ENCODE measurements around the gene TSSK2.
"Not testable (repeated sequence)": the region's sequence is repeated elsewhere in the genome, so short reads cannot be mapped to it uniquely, and the experiment has no call there.

Gene TSSK2

DNA sequence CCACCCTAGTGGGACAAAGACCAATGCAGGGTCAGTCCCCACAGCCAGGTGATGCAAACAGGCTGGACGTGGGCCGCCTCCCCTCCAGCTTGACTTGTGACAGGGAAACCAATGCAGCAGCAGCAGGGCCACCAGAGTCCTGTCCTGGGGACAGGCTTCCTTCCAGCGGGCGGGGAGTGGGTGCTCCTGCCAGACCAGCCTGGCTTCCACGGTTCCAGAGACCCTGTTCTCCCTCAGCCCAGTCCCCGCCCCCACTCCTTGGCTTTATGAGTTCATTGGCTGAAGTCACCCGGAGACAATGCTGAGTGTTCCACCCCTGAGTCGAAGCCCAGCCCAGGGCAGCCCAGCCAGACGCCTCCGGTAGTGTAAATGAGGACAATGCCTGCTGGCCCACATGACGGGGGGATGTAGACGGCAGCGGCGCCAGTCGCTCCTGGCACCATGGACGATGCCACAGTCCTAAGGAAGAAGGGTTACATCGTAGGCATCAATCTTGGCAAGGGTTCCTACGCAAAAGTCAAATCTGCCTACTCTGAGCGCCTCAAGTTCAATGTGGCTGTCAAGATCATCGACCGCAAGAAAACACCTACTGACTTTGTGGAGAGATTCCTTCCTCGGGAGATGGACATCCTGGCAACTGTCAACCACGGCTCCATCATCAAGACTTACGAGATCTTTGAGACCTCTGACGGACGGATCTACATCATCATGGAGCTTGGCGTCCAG lies at the start of gene TSSK2:
Gene TSSK2, plus strand, starts transcription at position 350 of the 726 bp plus-strand sequence. Its CDS starts 92 bp downstream, at position 442.
- no peak for DNase-seq

DNA sequence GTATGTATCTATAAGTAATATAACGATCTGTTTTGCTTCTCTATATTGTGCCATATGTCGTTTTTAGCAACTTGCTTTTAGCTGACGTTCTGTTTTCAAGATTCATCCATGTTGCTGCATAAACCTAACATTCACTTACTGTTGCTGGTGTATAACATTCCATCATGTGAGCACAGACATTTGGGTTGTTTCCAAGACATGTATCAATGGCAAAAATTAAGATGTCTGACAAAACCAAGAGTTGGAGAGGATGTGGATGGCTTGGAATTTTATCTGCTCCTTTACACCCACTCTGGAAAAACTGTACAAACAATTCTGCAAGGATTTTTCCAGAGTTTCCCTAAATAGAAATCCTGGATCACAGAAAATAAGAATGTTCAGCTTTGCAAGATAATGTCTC lies 49.8 kb upstream of the TSSK2 start:
- DNase-seq, result no peak

DNA sequence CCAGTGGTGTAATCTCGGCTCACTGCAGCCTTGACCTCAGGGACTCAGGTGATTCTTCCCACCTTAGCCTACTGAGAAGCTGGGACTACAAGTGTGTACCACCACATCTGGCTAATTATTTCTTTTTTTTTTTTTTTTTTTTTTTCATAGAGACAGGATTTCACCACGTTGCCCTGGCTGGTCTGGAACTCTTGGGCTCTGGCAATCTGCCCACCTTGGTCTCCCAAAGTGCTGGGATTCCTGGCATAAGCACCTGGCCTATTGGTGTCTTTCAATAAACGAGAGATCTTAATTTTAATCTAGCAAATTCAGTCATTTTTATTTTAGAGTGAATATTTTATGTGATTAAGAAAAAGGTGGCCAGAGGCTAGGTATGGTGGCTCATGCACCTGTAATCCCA lies 49.0 kb upstream of the TSSK2 start:
- no peak for DNase-seq

DNA sequence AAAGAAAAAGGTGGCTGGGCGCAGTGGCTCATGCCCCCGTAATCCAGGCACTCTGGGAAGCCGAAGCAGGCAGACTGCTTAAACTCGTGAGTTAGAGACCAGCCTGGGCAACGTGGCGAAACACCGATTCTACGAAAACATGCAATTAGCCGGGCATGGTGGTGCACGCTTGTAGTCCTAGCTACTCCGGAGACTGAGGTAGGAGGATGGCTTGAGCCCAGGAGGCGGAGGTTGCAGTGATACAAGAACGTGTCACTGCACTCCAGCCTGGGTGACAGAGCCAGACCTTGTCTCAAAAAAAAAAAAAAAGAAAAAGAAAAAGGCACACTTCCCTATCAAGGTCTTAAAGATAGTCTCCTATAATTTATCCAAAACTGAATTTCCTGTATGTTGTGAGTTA lies 48.3 kb upstream of the TSSK2 start:
- no peak for DNase-seq

DNA sequence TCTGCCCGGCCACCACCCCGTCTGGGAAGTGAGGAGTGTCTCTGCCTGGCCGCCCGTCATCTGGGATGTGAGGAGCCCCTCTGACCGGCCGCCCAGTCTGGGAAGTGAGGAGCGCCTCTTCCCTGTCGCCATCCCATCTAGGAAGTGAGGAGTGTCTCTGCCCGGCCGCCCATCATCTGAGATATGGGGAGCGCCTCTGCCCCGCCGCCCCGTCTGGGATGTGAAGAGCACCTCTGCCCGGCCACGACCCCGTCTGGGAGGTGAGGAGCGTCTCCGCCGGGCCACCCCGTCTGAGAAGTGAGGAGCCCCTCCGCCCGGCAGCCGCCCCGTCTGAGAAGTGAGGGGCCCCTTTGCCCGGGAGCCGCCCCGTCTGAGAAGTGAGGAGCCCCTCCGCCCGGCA lies 47.0 kb upstream of the TSSK2 start:
- not testable (repeated sequence) for DNase-seq

DNA sequence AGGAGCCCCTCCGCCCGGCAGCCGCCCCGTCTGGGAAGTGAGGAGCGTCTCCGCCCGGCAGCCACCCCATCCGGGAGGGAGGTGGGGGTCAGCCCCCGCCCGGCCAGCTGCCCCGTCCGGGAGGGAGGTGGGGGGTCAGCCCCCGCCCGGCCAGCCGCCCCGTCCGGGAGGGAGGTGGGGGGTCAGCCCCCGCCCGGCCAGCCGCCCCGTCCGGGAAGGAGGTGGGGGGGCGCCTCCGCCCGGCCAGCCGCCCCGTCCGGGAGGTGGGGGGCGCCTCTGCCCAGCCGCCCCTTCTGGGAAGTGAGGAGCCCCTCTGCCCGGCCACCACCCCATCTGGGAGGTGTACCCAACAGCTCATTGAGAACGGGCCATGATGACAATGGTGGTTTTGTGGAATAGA lies 46.5 kb upstream of the TSSK2 start:
- DNase-seq, result not testable (repeated sequence)

DNA sequence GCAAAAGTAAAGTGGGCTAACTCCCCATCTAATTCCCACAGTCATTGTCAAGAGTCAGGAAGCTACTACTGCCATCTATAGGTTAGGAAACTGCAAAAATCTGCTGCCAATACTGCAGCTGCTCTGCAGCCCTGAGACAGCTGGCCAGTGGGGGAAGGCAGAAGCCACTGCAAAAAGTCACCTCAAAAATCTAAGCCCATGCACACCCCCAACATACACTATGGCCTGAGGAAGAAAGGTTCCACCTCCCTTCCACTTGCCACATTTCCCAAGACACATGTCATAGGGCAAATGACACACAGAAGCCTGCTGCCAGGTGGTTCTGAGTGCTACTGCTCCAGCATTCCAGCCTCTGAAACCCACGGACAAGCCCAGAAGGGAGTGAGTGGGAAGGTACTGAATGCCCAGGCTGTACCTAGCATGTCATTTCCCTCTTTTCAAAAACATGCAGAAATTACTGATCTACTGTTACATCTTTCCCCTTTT lies 45.8 kb upstream of the TSSK2 start:
- DNase-seq, result peak; percentile 60

DNA sequence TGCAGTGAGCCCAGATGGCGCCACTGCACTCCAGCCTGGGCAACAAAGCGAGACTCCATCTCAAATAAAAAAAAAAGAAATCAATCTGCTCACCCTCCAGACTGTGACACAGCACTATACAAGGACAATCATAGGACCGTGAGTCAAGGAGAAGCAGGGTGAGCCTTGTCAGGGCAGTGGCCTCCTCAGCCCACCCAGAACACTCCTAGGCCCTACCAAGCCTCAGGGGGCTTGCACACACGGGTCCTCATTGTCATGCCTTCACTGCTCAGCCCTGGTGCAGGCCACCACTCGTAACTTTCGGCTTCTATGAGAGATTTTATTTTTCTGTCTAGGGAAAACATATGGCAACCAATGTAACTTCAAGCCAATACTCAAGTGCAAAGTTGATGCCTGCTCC lies 44.7 kb upstream of the TSSK2 start:
- peak; percentile 21 for DNase-seq

DNA sequence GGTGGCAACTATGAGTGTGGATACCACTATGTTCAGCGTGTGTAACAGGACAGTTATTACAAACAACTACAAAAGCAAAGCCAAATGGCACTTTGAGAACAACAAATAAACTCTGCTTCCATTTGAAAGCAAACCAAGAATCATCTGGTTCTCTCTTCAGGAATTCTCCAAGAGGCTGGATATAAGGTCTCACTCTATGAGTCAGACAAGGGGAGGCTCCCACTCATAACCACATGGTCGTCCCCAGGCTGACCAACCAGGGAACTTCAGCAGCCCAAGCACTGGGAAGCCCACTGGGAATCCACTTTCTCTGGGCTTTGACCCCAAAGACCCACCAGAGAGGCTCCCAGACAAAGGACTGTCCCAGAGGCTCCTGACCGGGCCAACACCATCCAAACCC lies 44.2 kb upstream of the TSSK2 start:
- no peak for DNase-seq

DNA sequence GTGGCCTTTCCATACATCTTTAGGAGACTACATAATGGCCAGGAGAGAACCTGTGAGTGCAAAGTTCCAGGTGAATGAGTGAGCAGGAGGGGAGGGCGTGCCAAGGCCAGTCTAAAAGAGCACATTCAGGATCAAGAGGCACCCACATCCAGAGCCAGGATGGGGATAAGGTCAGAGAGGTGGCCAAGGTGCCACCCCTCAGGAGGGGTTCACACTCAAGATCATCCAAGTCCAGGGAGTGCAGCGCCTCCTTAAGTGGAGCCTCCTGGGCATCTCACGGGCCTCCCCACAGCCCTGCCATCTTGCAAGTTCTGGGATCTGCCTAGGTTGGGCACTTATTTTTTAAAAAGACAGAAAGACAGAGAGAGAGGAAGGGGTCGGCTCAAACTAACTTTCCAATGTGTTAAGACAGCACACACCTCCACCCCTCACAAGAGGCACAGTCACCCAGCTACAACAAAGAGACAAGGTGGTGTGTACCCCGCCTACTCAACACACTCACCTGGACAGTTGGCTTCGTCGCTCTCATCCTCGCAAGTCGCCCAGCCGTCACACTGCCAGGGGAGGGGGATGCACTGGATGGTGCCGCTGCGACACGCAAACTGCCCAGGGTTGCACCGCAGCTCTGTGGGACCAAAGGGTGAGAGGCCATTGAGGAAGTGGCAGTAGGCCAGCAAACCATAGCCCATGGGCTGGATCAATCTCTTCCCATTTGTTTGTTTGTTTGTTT lies 42.1 kb upstream of the TSSK2 start:
- no peak for DNase-seq

DNA sequence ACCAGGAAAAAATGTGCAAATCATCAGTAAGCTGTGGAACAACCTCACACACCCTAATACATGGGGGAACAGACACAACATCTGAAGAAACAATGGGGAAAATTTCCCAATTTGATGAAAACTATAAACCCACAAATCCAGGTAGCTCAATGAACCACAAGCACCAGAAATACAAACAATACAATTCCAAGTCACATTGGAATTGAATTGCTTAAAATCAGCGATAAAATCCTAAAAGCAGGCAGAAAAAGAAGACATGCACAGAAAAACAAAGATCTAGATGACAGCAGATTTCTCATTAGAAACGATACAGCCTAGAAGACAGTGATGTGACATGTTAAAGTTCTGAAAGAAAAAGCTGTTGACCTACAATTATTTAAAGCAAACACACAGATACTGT lies 40.9 kb upstream of the TSSK2 start:
- DNase-seq, result no peak

DNA sequence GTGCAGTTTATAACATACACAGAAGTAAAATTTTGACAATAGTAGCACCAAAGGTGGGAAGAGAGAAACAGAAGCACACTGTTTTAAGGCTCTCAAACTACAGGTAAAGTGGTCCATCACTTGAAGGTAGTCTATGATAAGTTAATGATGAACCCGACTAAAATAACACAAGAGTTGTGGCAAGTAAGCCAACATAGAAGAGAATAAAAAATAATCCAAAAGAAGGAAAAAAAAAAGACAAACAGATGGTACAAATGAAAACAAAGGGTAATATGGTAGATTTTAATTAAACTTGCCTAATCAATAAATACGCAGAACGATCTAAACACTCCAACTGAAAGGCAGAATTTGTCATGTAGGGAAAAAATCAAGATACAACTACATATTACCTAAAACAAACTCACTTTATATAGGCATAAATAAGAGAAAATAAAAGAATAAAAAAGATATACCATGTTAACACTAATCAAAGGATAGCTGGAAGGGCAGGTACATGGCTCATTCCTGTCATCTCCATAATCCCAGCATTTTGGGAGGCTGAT lies 40.5 kb upstream of the TSSK2 start:
- DNase-seq, result no peak

DNA sequence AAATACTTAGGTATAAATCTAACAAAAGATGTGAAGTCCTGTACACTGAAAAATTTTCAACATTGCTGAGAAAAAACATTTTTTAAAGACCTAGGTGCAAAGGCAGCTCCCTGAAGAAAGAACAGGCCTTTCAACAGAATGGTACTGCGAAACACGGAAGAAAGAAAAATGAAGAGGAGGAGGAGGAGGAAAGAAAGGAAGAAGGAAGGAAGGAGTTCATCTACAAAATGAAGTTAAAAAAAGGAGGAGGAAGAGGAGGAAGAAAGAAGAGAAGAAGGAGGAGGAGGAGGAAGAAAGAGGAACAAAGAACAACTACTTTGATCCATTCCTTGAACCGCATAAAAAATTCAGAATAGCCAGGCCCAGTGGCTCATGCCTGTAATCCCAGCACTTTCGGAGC lies 38.4 kb upstream of the TSSK2 start:
- no peak for DNase-seq

DNA sequence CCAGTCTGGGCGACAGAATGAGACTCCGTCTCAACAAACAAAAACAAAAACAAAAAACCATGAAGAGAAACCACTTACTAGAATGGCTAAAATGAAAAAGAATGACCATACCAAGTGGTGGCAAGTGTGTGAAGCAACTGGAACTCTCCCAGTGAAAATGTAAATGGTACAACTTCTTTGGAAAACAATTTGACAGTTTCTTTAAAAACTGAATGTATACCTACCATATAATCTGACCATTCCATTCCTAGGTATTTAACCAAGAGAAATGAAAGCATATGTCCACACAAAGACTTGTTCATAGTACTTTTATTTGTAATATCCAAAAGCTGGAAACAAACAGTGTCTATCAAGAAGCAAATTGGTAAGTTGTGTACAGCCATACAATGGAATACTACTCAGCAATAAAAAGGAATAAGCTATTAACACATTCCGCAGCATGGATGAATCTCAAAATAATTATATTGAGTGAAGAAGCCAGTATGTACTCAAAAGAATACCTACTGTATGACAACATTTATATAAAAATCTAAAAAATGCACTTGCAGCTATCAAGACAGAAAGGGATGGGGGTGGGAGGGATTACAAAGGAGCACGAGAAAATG lies 36.6 kb upstream of the TSSK2 start:
- no peak for DNase-seq

DNA sequence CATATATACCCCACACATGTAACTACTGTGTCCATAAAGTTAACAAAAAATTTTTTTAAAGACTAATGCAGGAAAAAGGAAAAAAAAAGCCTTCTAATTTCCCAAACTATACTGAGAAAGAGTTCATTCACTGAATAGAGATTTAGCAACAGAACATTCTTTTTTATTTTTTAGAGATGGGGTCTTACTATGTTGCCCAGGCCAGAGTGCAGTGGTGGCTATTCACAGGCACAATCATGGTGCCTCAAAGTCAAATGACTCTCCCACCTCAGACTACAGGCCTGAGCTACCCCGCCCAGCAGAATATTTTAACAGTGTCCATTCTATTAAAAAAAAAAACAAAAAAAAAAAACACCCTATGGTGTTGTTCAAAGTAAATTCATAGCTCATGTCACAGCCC lies 34.6 kb upstream of the TSSK2 start:
- no peak for DNase-seq

DNA sequence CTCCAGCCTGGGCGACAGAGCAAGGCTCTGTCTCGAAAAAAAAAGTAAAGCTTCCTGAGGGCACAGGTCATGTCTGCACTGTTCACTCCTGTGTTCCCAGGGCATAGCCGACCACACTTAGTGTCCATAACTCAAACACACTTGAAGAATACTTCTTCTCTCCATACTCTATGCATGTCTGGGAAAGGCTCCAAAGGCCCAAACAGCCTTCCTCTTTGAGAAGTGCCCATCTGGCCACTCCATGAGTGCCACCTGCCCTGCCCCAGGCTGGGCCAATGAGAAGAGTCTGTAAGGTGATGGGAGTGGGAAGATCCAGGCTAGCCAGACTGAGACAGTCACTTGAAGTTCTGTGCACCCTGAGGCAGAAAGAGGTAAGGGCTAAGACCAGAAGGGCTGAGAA lies 33.6 kb upstream of the TSSK2 start:
- peak; percentile 14 for DNase-seq

DNA sequence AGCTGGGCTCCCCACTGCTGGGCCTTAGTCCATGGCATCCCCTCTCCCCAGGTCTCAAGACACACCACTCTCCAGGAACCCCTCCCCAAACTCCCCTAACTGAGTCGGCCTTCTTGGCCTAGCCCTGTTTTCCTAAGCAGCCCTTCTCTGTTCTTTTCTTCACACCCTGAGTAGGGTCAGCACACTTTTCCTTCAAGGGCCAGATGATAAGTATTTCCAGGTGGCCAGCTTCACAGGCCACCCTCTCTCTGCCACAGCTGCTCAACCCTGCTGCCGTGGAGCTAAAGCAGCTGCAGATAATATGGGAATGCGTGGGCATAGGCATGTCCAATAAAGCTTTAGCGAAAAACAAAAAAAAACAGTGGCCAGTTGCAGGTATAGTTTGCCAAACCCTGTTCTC lies 33.0 kb upstream of the TSSK2 start:
- no peak for DNase-seq

DNA sequence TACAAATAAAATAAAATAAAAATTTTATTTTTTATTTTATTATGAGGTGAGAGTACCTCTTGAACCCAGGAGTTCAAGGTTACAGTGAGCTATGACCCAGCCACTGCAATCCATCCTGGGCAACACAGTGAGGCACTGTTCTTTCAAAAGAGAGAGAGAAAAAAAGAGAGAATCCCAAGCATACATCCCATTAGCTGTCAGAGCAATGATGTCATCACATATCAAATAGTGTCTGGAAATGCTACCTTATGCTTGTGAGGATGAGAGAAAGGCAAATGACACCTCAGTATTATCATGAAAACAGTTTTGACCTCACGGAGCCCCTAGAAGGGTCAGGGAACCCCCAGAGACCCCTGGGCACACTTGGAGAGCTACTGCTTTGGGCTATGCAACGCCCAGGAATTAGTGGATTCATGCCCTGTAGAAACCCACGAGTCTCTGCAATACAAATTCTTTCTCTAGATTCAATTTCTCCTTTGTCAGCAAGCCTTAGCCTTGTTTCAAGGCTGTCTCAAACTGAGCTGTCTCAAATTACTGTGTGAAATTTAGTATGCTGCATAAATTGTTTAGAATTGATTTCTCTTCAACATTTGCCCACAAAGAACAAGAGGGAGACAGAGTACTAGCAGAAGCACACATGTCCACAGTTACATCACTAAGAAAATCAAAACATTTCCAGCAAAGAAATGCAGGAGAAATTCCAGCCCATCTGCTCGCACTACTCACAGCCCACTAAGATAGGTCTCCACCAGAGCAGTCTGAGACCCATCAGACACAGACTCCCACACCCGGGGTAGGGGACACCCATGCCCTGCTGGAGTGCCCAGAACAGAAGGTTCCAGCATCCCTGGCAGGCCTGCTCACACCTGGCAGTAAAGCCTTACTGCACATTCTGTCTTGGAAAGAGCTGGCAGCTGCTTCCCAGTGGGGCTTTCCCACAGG lies 27.0 kb upstream of the TSSK2 start:
- DNase-seq, result peak; percentile 41

DNA sequence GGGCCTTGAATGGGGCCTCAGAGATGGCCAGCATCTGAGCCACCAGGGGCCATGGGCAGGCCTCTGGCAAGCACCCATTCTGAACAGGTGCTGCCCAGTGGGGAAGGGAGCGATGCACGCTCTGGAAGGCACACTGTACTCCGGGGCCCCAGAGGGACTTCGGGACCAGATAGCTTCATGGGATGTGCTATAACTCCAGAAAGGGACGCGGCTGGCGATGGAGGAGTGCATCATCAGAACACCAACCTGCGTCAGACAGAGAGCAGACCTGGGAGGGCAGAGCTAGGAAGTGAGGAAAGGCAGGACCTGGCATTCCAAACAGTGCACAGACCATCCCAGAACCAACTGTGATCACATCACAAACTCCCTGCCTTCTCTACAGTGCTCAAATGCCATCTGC lies 25.7 kb upstream of the TSSK2 start:
- no peak for DNase-seq

DNA sequence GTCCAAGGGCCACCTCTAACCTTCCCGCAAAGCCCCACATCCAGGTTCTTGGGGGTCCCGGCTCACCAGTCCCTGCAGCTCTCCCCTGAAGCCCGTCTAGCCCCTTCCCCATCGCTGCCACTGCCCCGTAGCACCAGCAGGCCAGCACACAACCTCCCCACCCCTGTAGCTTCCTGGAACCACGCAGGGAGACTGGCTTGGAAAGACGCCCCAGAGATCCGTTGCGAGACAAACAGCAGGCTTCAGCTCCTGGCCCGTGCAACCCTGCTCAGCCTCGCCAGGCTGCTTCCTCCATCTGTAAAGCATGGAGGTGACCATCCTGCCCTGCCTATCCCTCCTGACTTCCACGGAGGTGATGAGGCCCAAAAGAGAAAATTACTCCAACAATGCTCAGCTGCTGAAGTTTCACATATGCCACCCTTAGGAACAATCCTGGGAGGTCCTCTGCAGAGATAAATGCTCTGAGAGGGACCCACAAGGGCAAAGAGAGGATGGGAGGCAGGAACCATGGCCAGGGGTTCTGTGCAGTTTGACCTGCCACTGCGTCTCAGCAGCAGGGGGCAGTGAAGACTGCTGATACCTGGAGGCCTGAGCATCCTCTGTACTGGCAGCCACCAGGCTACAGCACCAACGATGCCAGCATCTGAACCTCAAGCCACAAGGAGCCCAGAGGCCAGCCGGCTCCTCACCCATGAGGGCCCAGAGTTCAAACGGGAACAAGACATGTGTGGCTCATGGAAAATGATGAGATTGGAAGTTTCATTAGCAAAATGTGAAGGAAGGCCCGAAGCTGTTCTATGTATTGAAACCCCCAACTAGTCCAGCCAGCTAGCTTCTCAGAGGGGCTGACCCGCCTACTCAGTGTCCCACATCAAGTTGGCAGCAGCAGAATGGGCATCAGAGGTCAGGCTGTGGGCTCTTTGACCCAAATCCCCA lies 25.0 kb upstream of the TSSK2 start:
- peak; percentile 28 for DNase-seq

Measured in NCI-H69 (cell line).